Stimulated activated CD4-positive, alpha-beta T cell treated with anti-CD3 and anti-CD28 coated beads, TNF-alpha, amount 100 ng/mL, for 48 hours (primary cell): ENCODE data around the gene NDUFS6.
"Not testable (repeated sequence)": the region's sequence is repeated elsewhere in the genome, so short reads cannot be mapped to it uniquely, and the experiment has no call there.

Source experiments
- DNase-seq, 3 donors: peaks; one replicate each; pipeline ENCODE4 v3.0.0-alpha.2; 2020; ENCODE audit warnings: low read depth in 3 of 3

The NDUFS6 gene

GRCh38 chr5:1815881-1816292 is 14.7 kb downstream of the NDUFS6 start:
- no peak for DNase-seq

GRCh38 chr5:1816495-1817089 is 15.4 kb downstream of the NDUFS6 start:
- DNase-seq, result not testable (repeated sequence)

- no peak for DNase-seq
Observed at GRCh38 chr5:1817261-1818043, 16.2 kb downstream of the NDUFS6 start.

- DNase-seq, result no peak
Observed at GRCh38 chr5:1818784-1819183, 17.6 kb downstream of the NDUFS6 start.

- DNase-seq, result no peak
Observed at GRCh38 chr5:1819458-1819857, 18.3 kb downstream of the NDUFS6 start.

- no peak for DNase-seq
Observed at GRCh38 chr5:1820381-1820780, 19.2 kb downstream of the NDUFS6 start.

GRCh38 chr5:1820926-1821325 is 19.7 kb downstream of the NDUFS6 start:
- no peak for DNase-seq

GRCh38 chr5:1821862-1822261 is 20.7 kb downstream of the NDUFS6 start:
- DNase-seq, result no peak

- no peak for DNase-seq
Observed at GRCh38 chr5:1823381-1824034, 22.3 kb downstream of the NDUFS6 start.

GRCh38 chr5:1824109-1824821 is 23.1 kb downstream of the NDUFS6 start:
- DNase-seq, result no peak

GRCh38 chr5:1824903-1825841 is 24.0 kb downstream of the NDUFS6 start:
- no peak for DNase-seq

- no peak for DNase-seq
Observed at GRCh38 chr5:1826235-1826980, 25.2 kb downstream of the NDUFS6 start.

- no peak for DNase-seq
Observed at GRCh38 chr5:1827025-1827885, 26.0 kb downstream of the NDUFS6 start.

- peak in 1 of 3 donors; percentile 4 for DNase-seq
Observed at GRCh38 chr5:1827886-1828397, 26.7 kb downstream of the NDUFS6 start.

- no peak for DNase-seq
Observed at GRCh38 chr5:1830571-1831228, 29.5 kb downstream of the NDUFS6 start.

GRCh38 chr5:1831257-1831656 is 30.1 kb downstream of the NDUFS6 start:
- DNase-seq, result no peak

GRCh38 chr5:1831677-1832313 is 30.6 kb downstream of the NDUFS6 start:
- no peak for DNase-seq
